Measurements from ENCODE around the gene TEX51.

The TEX51 gene

GRCh38 chr2:126879348-126880298 lies 19.1 kb upstream of the TEX51 start:
- DNase-seq: no peak

- DNase-seq: no peak
Measured at GRCh38 chr2:126880324-126880723, 18.4 kb upstream of the TEX51 start.

- no peak for DNase-seq
Measured at GRCh38 chr2:126880817-126881216, 17.9 kb upstream of the TEX51 start.

GRCh38 chr2:126881591-126881990 lies 17.1 kb upstream of the TEX51 start:
- no peak for DNase-seq

- DNase-seq: no peak
Measured at GRCh38 chr2:126882181-126882580, 16.5 kb upstream of the TEX51 start.

- DNase-seq: no peak
Measured at GRCh38 chr2:126882736-126883665, 15.7 kb upstream of the TEX51 start.

- DNase-seq: no peak
Measured at GRCh38 chr2:126883666-126884040, 15.0 kb upstream of the TEX51 start.

- DNase-seq: no peak
Measured at GRCh38 chr2:126884861-126885750, 13.6 kb upstream of the TEX51 start.

GRCh38 chr2:126885751-126886210 lies 12.9 kb upstream of the TEX51 start:
- no peak for DNase-seq

- DNase-seq: peak; percentile 75 to 80
Measured at GRCh38 chr2:126886211-126886915, 12.3 kb upstream of the TEX51 start.

- DNase-seq: no peak
Measured at GRCh38 chr2:126886916-126887280, 11.8 kb upstream of the TEX51 start.

- DNase-seq: no peak
Measured at GRCh38 chr2:126887506-126887905, 11.2 kb upstream of the TEX51 start.

- no peak for DNase-seq
Measured at GRCh38 chr2:126888046-126888445, 10.6 kb upstream of the TEX51 start.

GRCh38 chr2:126889071-126889470 lies 9.6 kb upstream of the TEX51 start:
- DNase-seq: no peak

- no peak for DNase-seq
Measured at GRCh38 chr2:126889496-126890135, 9.1 kb upstream of the TEX51 start.

GRCh38 chr2:126890136-126890510 lies 8.6 kb upstream of the TEX51 start:
- no peak for DNase-seq

GRCh38 chr2:126890551-126891450 lies 7.9 kb upstream of the TEX51 start:
- no peak for DNase-seq

- DNase-seq: no peak
Measured at GRCh38 chr2:126891681-126892500, 6.8 kb upstream of the TEX51 start.

- no peak for DNase-seq
Measured at GRCh38 chr2:126893153-126893552, 5.5 kb upstream of the TEX51 start.
